VCaP (cell line): ENCODE data around the gene LRIT2.

ENCODE experiments used
- H3K27ac ChIP-seq: fragments of 450-650 bp; 2 replicates; pipeline ENCODE4 v1.5.1; 2017
- CTCF ChIP-seq: fragments of 450-650 bp; conservative IDR thresholded peaks from 2 replicates; pipeline ENCODE4 v1.5.1; 2017; ENCODE audit warnings: mild to moderate bottlenecking, moderate library complexity

Gene LRIT2

GRCh38 chr10:84225427-84226173 is at the start of gene LRIT2:
Gene LRIT2 (minus strand): TSS chr10:84225544. CDS start chr10:84225520, 24 bp downstream.
- no peak for TF ChIP-seq CTCF
- no peak within 1 kb of the TSS for H3K27ac ChIP-seq

GRCh38 chr10:84270708-84271107 is 45.4 kb upstream of the LRIT2 start:
- H3K27ac ChIP-seq = peak overlapping the region; percentile 58
- no peak for TF ChIP-seq CTCF

- peak overlapping the region; percentile 58 for H3K27ac ChIP-seq
Measured at GRCh38 chr10:84269773-84270172, 44.4 kb upstream of the LRIT2 start.

GRCh38 chr10:84269162-84269561 is 43.8 kb upstream of the LRIT2 start:
- H3K27ac ChIP-seq = no peak overlapping the region
- TF ChIP-seq CTCF = no peak

More at GRCh38 chr10:84269773-84270172, 44.4 kb upstream of the LRIT2 start:
- TF ChIP-seq CTCF = no peak

GRCh38 chr10:84267503-84268126 is 42.3 kb upstream of the LRIT2 start:
- no peak overlapping the region for H3K27ac ChIP-seq
- TF ChIP-seq CTCF = peak; percentile 30; the same call in 1 of the 2 replicates

GRCh38 chr10:84265418-84265817 is 40.1 kb upstream of the LRIT2 start:
- no peak for TF ChIP-seq CTCF
- H3K27ac ChIP-seq = no peak overlapping the region

- H3K27ac ChIP-seq = no peak overlapping the region
- TF ChIP-seq CTCF = peak; percentile 95
Measured at GRCh38 chr10:84264611-84265141, 39.3 kb upstream of the LRIT2 start.
